ENCODE results near the gene RSRC2.
A peak's percentile ranks its signal among the peaks of the same experiment; 100 is the strongest.
"Not testable (repeated sequence)": the region's sequence is repeated elsewhere in the genome, so short reads cannot be mapped to it uniquely, and the experiment has no call there.

Gene RSRC2

DNA sequence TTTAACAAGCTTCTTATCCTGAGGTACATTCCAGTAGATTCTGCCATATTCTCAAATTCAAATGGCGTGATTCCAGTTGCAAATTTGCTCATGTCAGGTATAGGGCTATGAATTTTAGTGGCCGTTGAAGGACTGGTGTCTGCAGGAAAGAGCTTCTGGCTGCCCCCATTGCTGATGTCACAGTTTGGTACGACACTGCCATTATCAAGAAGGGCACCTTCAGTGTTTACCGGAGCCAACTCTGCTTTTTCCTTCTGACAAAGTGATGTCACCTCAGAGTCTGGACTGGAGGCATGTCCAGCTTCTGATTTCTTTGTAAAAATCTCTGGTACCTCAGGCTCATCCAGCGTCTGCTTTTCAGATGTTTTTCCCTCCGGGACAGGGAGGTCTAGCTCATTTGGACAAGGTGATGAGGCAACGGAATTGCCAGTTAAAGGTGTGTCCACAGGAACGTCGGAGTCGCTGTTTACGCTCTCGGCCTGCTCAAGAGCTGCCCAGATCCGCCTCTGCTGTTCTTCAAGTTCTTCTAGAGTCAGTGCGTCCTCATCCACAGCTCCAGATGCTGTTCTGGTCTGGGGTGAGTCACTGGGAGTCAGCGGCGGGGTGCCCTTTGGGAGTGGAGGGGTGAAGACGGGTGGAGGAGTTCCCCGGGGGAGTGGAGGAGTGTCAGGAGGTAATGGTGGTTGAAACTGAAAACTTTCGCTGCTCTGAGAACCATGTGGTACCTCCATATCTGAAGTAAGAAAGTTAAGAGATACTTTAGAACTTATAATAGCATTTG lies 53.0 kb downstream of the RSRC2 start:
- TF ChIP-seq, protein P1, sequence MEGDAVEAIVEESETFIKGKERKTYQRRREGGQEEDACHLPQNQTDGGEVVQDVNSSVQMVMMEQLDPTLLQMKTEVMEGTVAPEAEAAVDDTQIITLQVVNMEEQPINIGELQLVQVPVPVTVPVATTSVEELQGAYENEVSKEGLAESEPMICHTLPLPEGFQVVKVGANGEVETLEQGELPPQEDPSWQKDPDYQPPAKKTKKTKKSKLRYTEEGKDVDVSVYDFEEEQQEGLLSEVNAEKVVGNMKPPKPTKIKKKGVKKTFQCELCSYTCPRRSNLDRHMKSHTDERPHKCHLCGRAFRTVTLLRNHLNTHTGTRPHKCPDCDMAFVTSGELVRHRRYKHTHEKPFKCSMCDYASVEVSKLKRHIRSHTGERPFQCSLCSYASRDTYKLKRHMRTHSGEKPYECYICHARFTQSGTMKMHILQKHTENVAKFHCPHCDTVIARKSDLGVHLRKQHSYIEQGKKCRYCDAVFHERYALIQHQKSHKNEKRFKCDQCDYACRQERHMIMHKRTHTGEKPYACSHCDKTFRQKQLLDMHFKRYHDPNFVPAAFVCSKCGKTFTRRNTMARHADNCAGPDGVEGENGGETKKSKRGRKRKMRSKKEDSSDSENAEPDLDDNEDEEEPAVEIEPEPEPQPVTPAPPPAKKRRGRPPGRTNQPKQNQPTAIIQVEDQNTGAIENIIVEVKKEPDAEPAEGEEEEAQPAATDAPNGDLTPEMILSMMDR (IDR thresholded peaks at IDR 0.05; ENCODE audit: control insufficient read depth, insufficient read depth, low read depth, low read length, missing control alignments), result no peak
- no peak overlapping the region for H3K4me3 ChIP-seq (ENCODE audit: control insufficient read depth, low read depth, low read length)
- no peak for DNase-seq (ENCODE audit: low read depth)

DNA sequence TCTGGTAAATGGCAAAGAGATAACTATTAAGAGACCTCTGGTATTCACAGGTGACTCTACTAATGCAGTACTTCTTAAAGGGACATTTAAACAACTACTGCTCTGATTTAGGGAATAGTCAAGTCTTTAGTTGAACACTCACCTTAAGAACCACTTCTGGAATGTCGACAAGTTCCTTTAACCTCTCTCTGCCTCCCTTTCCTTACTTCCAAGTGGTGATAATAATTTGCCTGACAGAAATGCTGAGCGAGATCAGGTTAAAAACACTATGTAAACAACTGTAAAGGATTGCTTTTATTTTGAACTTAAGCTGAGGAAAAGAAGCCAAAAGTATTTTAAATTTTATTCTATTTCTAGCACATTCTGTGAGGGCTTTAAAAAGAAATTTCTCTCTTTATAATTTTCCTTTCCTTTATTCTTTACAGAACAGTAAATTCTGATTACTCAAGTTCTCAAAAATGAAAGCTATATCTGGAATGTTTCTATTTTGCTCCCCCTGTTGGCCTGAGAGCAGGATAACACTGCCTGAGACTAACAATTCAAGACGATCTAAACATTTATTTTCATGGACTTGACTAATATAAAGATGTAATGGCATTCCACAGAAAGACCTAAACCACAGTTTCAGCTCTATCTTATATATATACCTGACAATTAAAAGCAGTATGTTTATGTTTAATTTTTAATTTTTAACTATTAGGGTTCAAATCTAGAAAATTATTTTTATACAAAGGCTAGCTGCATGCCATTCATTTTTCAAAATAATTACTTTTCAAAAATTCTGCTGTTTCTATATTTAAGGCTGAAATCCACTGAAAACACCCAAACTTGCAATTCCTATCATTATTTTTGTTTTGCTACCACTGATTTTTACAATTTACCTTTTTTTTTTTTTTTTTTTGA lies 55.2 kb downstream of the RSRC2 start:
- TF ChIP-seq, protein P1 (IDR thresholded peaks at IDR 0.05; ENCODE audit: control insufficient read depth, insufficient read depth, low read depth, low read length, missing control alignments), result peak; percentile 65
- DNase-seq (ENCODE audit: low read depth), result peak; percentile 57
- H3K4me3 ChIP-seq (ENCODE audit: control insufficient read depth, low read depth, low read length), result no peak overlapping the region

DNA sequence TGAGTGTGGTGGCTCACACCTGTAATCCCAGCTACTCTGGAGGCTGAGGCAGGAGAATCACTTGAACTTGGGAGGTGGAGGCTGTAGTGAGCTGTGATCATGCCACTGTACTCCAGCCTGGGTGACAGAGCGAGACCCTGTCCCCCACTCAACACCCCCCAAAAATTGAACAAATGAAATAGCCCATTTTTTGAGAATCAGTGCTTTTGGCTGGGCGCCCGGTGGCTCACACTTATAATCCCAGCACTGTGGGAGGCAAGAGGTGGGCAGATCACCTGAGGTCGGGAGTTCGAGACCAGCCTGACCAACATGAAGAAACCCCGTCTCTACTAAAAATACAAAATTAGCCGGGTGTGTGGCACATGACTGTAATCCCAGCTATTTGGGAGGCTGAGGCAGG lies 56.2 kb downstream of the RSRC2 start:
- H3K4me3 ChIP-seq (ENCODE audit: control insufficient read depth, low read depth, low read length); DNase-seq (ENCODE audit: low read depth): not testable (repeated sequence)

DNA sequence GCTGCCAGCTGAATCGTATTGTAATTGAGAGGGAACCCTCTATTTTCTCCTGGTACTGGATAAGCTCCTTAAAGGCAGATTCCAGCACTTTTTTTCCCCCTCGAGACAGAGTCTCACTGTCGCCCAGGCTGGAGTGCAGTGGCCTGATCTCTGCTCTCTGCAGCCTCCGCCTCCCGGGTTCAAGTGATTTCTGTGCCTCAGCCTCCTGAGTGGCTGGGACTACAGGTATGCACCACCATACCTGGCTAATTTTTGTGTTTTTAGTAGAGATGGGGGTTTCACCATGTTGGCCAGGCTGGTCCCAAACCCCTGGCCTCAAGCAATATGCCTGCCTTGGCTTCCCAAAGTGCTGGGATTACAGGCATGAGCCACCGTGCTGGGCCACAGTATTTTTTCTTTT lies 56.9 kb downstream of the RSRC2 start:
- DNase-seq (ENCODE audit: low read depth); H3K4me3 ChIP-seq (ENCODE audit: control insufficient read depth, low read depth, low read length): not testable (repeated sequence)

DNA sequence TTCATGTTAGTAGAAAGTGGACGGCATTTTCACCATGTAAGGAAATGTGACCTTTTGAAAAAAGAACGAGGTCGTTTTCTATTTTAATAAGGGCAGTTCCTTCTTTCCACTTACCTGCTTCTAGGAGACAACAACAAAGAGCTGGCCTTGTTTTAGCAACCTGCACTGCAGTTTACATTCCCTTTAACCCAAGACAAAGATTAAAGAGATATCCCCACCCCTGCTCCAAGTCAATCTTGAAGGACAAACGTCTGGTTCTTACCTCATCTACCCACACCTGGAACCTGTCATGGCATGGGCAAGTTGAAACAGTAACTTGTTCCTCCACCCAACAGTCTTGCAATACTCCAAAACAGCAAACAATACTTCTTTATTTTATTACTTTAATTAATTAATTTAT lies 58.8 kb downstream of the RSRC2 start:
- TF ChIP-seq, protein P1 (IDR thresholded peaks at IDR 0.05; ENCODE audit: control insufficient read depth, insufficient read depth, low read depth, low read length, missing control alignments), result no peak
- DNase-seq (ENCODE audit: low read depth), result no peak
- H3K4me3 ChIP-seq (ENCODE audit: control insufficient read depth, low read depth, low read length), result no peak overlapping the region

DNA sequence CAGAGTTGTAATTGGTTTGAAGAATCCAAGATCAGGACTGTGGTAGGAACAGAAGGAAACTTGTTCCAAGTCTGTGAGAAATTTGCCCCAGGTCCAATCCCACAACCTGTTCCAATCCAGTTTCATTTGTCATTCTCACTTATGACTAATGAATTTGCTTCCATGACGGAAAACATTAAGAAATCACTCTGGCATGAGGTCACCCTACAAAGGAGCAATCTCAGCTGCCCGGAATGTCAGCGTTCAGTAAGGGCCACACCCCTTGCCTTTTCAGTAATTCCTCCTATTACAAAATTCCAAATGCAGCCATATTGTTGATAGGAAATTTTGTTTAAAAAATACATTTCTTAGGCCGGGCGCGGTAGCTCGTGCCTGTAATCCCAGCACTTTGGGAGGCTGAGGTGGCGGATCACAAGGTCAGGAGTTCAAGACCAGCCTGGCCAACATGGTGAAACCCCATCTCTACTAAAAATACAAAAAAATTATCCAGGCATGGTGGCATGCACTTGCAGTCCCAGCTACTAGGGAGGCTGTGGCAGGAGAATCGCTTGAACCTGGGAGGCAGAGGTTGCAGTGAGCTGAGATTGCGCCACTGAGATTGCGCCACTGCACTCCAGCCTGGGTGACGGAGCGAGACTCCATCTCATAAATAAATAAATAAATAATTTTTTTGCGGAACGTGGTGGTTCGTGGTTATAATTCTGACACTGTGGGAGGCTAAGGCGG lies 62.3 kb downstream of the RSRC2 start:
- not testable (repeated sequence) for H3K4me3 ChIP-seq (ENCODE audit: control insufficient read depth, low read depth, low read length)
- DNase-seq (ENCODE audit: low read depth), result peak; percentile 88

DNA sequence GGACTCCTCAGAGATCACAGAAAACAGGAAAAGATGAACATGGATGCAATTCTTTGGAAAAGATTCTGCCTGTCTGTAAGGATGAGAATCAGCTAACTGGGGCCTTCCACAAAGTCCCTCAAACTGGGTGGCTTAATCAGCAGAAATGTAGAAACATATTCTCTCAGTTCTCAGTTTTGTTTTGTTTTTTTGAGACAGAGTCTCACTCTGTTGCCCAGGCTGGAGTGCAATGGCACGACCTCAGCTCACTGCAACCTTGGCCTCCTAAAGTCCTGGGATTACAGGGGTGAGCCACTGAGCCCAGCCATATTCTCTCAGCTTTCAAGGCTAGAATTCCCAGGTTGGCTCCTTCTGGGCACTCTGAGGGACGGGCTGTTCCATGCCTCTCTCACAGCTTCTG lies 66.1 kb downstream of the RSRC2 start:
- no peak for DNase-seq (ENCODE audit: low read depth)
- TF ChIP-seq, protein P1 (IDR thresholded peaks at IDR 0.05; ENCODE audit: control insufficient read depth, insufficient read depth, low read depth, low read length, missing control alignments), result no peak
- no peak overlapping the region for H3K4me3 ChIP-seq (ENCODE audit: control insufficient read depth, low read depth, low read length)

DNA sequence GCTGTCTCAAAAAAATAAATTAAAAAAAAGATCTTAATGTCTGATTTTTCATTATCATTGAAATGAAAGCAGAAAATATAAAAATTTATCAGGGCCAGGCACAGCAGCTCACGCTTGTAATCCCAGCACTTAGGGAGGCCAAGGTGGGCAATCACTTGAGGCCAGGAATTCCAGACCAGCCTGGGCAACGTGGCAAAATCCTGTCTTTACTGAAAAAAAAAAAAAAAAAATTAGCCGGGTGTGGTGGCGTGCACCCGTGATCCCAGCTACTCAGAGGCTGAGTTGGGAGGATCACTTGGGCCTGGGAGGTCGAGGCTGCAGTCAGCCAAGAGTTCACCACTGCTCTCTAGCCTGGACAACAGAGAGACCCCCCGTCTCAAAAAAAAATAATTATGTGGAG lies 66.7 kb downstream of the RSRC2 start:
- no peak for DNase-seq (ENCODE audit: low read depth)
- TF ChIP-seq, protein P1 (IDR thresholded peaks at IDR 0.05; ENCODE audit: control insufficient read depth, insufficient read depth, low read depth, low read length, missing control alignments), result no peak
- no peak overlapping the region for H3K4me3 ChIP-seq (ENCODE audit: control insufficient read depth, low read depth, low read length)

Data from AG09309 (cell line).